Measurements from ENCODE around the gene USP40. TPM values are rescaled to one million over a fixed set of nuclear protein-coding genes. Genes with fewer than 3 reads are reported as not detected.
"Not testable (repeated sequence)": the region's sequence is repeated elsewhere in the genome, so short reads cannot be mapped to it uniquely, and the experiment has no call there.

Gene USP40
- total RNA-seq, 6 experiments from 2014 or later = 22.8 to 27.4 (median 24.3) TPM

GRCh38 chr2:233602076-233602475 lies 35.5 kb upstream of the USP40 start:
- no peak for DNase-seq
- Mint-ChIP-seq H3K4me3 (no peak overlapping the region), H3K27me3 (ENCODE audit: insufficient read depth) (peaks cover 3% of the 10 kb centered on the region), H3K9me3 (no peaks in the 10 kb centered on the region; the same call in 1 of the 2 replicates), H3K36me3 (ENCODE audit: low read depth) (no peaks in the 10 kb centered on the region), H3K27ac (no peak overlapping the region), H3K4me1 (ENCODE audit: low read depth) (no peaks in the 10 kb centered on the region)
- TF ChIP-seq CTCF (IDR thresholded peaks at IDR 0.05) = no peak

- TF ChIP-seq CTCF (IDR thresholded peaks at IDR 0.05) = no peak
- H3K4me3 Mint-ChIP-seq = no peak overlapping the region
- no peaks in the 10 kb centered on the region for H3K4me1 Mint-ChIP-seq (ENCODE audit: low read depth)
- H3K9me3 Mint-ChIP-seq = no peaks in the 10 kb centered on the region; the same call in 1 of the 2 replicates
- H3K27ac Mint-ChIP-seq = no peak overlapping the region
- no peaks in the 10 kb centered on the region for H3K36me3 Mint-ChIP-seq (ENCODE audit: low read depth)
- no peak for DNase-seq
- H3K27me3 Mint-ChIP-seq (ENCODE audit: insufficient read depth) = peaks cover 4% of the 10 kb centered on the region
Observed at GRCh38 chr2:233600386-233600785, 33.8 kb upstream of the USP40 start.

GRCh38 chr2:233598952-233599351 lies 32.4 kb upstream of the USP40 start:
- no peak for TF ChIP-seq CTCF (IDR thresholded peaks at IDR 0.05)
- Mint-ChIP-seq H3K4me1 (ENCODE audit: low read depth) (no peaks in the 10 kb centered on the region), H3K27ac (no peak overlapping the region), H3K36me3 (ENCODE audit: low read depth) (no peaks in the 10 kb centered on the region), H3K4me3 (no peak overlapping the region), H3K9me3 (no peaks in the 10 kb centered on the region; the same call in 1 of the 2 replicates), H3K27me3 (ENCODE audit: insufficient read depth) (peaks cover 6% of the 10 kb centered on the region)
- DNase-seq = no peak

- Mint-ChIP-seq H3K36me3 (ENCODE audit: low read depth) (no peaks in the 10 kb centered on the region), H3K4me3 (no peak overlapping the region), H3K9me3 (no peaks in the 10 kb centered on the region; the same call in 1 of the 2 replicates), H3K27me3 (ENCODE audit: insufficient read depth) (peaks cover 6% of the 10 kb centered on the region), H3K27ac (no peak overlapping the region), H3K4me1 (ENCODE audit: low read depth) (no peaks in the 10 kb centered on the region)
- TF ChIP-seq CTCF (IDR thresholded peaks at IDR 0.05) = no peak
- DNase-seq = no peak
Observed at GRCh38 chr2:233597522-233597921, 30.9 kb upstream of the USP40 start.

- DNase-seq = no peak
- H3K27ac Mint-ChIP-seq = no peak overlapping the region
- no peak overlapping the region for H3K4me3 Mint-ChIP-seq
- H3K4me1 Mint-ChIP-seq (ENCODE audit: low read depth) = no peaks in the 10 kb centered on the region
- H3K36me3 Mint-ChIP-seq (ENCODE audit: low read depth) = no peaks in the 10 kb centered on the region
- no peak for TF ChIP-seq CTCF (IDR thresholded peaks at IDR 0.05)
- no peaks in the 10 kb centered on the region for H3K9me3 Mint-ChIP-seq
- H3K27me3 Mint-ChIP-seq (ENCODE audit: insufficient read depth) = peaks cover 6% of the 10 kb centered on the region
Observed at GRCh38 chr2:233593201-233593600, 26.6 kb upstream of the USP40 start.

GRCh38 chr2:233592706-233593105 lies 26.1 kb upstream of the USP40 start:
- H3K27ac Mint-ChIP-seq; H3K27me3 Mint-ChIP-seq (ENCODE audit: insufficient read depth); DNase-seq; H3K4me3 Mint-ChIP-seq; H3K9me3 Mint-ChIP-seq; H3K4me1 Mint-ChIP-seq (ENCODE audit: low read depth); H3K36me3 Mint-ChIP-seq (ENCODE audit: low read depth): not testable (repeated sequence)

Data from HFFc6 (cell line).